NCI-H524 (cell line): ENCODE measurements around the gene BPIFB2.

ENCODE experiments used
- DNase-seq, 2 experiments: peaks; one replicate each; lab custom pipeline; 2025; lab: John Stamatoyannopoulos, UW

Gene BPIFB2

DNA sequence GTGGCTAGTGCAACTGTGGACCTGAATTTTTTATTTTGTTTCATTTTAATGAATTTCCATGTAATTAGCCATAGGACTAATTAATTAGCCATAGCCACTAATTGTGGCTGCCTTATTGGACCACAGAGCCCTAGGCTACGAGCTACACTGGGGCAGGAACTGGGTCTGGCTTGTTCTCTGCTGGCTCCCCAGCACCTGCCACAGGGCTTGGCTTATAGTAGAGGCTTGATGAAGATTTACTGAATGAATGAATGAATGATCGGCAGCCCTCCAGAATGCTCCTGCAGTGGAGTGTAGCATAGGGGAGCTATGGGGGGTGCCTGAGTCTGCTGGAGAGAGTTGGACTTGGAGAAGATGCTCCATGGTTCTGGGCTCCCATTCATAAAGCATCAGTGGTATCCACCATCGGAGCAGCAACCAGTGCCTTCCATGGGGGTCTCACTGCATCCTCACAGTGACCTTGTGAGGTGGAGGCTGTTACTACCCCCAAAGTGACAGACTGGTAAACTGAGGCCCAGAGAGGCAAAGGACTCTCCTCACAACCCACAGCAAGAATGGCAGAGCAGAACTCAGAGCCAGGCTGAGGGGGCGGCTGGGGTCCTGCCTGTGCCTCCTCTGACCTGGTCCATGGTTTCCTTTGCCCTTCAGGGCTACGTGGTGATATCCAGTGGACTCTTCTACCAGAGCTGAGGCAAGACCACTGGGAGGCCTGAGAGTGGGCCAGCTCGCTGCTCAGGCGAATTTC lies 15.4 kb downstream of the BPIFB2 start:
- DNase-seq, result no peak

DNA sequence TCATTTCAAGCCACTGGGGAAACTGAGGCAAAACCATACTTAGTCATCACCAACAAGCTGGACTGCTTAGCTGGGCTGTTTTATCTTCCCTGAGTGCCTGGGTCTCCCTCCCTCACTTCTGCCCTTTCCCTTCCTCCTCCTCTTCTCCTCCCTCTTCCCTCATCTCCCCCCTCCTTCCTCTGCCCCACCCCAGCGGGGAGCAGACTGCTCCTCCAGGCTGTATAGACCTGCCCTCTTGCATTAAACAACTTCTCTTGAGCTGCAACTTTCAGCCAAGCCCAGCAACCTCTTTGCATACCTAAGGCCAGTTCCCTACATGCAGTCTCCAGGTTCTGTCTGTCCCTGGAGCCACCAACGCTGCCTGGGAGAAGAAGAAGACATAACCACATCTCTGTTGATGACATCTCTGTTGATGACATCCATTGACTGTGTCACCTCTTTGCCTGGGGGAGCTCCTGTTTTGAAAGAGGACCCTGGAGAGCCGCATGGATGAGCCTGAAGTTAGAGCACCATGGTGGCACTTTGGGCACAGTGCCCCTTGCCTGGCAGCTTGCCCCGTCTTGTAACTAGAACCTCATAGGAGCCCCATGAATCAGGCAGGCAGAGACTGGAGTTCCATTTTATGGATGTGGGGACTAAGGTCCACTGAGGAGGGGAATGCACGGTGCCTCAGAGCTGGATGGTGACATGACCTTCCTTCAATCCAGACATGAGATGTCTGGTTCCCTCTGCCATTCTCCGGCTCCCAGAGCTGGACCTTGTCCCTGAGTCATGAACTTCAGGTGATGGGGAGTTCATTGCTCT lies 16.1 kb downstream of the BPIFB2 start:
- DNase-seq, result no peak

- no peak for DNase-seq
Observed at GRCh38 chr20:33024243-33024560, 16.7 kb downstream of the BPIFB2 start.

GRCh38 chr20:33024609-33025317 lies 17.3 kb downstream of the BPIFB2 start:
- DNase-seq, result no peak

GRCh38 chr20:33025318-33025876 lies 17.9 kb downstream of the BPIFB2 start:
- DNase-seq, result no peak

DNA sequence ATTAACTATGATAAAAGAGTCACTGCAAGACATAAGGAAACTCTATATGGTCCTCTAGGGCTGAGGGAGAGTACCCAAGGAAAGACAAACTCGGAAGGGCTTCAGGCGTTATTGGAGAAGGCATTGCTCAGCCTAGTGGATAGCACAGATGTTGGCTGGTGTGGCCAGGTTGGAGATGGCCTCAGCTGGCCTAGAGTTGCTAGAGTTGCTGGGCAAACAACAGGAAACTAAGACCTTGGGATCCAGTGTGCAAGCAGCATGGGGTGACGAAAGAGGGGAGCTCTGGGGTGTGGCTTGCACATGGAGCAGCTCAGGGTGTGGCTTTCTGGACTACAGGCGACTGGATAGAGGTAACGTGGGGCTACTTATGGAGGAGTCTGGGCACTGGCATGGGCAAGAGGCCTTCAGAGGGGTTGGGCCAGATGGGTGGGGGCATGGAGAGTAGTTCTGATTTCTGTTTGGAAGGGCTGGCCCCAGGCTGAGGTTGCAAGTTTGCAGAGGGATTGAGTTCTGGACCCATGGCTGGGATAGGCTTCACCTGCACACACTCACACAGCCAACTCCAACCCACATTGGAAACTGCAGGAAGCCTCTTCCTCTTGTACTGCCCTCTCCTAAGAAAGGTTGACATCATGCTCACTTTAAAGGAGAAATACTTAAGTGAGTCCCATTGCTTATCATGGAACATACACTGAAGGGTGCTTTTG lies 18.7 kb downstream of the BPIFB2 start:
- DNase-seq, result no peak

DNA sequence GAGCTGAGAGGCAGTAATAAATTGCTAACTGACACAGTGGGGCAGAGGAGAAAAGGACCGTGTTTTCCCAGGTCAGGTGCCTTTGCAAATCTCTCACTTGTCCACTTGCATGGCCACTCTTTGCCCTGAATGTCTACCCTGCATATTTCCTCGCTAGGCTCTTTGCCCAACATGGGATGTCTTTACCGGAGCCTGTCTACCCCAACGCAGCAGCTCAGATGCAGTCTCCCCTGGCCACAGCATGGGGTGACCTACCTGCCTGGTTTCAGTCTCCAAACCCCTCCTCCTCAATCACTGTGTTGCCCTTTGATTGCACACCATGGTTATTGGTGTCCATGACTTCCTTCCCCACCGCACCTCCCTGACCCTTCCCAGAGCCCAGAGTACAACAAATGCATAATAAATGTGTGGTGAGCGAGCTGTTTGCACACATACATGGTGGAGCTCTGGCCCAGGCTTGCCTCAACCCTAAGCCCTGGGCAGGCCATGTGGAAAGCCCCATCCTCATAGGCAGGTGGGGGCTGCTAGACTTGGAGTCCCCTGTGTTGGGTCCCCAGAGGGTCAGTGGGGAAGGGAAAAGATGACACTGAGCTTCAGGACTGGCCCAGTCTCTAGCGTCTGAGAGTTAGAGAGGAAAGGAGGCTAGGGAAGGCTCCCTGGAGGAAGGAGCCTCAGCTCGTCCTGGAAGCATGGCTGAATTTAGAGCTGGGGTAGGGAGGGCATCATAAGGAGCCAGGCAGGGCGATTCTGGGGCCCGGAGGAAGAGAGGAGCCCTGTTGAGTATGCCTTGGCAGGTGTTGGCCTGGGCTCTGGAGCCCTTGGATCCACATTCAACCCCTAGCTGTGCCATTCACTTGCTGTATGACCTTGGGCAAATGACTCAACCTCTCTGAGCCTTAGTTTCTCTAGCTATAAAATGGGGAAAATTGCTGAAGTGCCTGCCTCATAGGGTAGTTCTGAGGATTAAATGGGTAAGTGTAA lies 19.6 kb downstream of the BPIFB2 start:
- no peak for DNase-seq

DNA sequence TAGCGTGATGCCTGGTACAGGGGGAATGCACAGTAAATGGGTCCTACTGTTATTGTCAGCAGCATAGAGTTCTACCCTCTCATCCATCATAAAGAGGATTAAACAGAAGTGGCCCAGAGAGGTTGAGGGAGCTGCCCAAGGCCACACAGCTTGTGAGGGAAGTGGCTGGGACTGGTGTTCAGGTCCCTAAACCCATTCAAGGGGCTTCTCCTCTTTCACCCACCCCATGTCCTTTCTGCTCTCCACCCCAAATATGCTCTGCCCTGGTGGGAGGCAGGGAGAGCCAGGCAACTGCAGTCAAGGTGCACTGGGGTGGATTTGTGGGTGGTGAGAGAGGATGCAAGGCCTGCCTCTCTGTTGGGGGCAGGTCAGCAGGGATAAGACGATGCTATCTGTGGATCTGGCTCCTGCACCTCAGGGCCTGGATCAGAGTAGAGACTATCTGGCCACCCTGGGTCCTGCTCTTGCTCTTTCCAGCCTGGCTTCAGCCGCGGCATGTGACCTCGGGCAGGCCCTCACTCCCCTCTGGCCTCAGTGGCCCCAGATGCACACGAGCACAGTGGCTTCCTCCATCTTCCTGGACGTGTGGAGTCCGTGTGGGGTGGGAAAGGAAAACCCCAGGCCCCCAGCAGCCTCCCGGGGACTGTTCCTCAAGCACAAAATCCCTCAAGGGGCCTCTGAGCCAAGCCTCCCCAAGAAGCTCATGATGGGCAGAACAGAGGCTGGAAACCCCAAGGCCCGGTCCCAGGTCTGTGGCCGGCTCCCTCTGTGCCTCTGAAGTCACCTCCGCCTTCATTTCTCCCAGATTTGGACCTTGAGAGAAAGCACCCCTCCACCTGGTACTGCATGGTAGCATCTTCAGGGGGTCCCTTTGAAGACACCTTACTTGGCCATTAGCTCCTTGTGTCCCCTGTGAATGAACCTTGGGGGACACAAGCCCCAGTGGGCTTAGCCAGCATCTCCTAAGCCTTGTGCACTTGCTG lies 20.6 kb downstream of the BPIFB2 start:
- no peak for DNase-seq

DNA sequence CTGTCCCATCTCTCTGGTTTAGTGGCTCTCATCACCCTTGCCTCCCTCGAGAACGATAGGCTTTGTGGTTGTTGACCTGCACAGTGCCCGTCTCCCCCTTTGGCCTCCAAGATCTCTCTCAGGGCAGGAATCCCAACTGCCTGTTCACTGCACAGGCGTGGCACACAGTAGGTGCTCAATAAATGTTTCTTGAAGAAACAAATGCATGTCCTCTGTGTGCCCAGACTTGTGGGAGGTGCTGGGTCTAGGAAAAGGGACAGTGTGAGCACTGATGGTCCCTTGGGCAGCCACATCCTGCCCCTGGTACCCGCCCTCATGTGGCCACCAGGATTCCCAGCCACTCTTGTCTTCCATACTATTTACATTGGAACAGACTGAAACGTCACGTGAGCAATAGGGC lies 21.4 kb downstream of the BPIFB2 start:
- DNase-seq, result no peak

GRCh38 chr20:33030076-33030475 lies 22.6 kb downstream of the BPIFB2 start:
- no peak for DNase-seq

DNA sequence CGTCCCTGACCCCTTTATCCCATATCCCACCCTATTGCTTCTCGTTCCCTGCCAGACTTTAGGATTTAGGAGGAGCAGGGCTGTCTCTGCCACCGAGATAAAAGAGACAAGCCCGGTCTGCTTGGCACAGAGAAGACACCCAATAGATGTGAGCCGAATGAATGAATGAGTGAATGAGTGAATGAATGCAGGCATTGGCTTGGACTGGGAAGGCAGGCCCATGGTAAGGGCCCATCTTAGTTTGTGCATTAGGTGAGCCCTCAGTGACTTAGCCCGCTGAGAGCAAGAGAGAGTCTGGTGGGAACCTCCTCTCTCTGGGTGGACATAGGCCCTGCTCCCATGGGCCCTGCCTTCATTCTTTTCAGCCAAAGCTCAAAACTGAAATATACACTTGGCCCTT lies 23.1 kb downstream of the BPIFB2 start:
- DNase-seq, result no peak

DNA sequence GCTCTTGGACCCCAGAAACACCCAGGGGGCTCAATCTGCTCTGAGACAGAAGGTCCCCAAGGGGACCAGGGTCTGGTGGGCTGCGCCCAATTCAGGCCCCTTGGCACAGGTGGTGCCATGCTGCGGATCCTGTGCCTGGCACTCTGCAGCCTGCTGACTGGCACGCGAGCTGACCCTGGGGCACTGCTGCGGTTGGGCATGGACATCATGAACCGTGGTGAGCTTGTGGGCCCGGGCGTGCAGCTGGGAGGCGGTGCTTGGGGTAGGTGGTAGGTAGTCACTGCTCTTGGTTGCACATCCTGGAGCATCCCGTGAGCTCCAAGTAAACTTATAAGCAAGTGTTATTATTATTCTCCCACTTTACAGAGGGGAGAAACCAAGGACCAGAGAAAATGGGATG lies 24.0 kb downstream of the BPIFB2 start, which contains the start of gene BPIFB6:
Gene BPIFB6 (plus strand): TSS at position 118 of the 400 bp plus-strand sequence. CDS start 0 bp downstream, at position 118.
- no peak for DNase-seq

- DNase-seq, result no peak
Observed at GRCh38 chr20:33032555-33032954, 25.1 kb downstream of the BPIFB2 start.

- no peak for DNase-seq
Observed at GRCh38 chr20:33033381-33033780, 25.9 kb downstream of the BPIFB2 start.

DNA sequence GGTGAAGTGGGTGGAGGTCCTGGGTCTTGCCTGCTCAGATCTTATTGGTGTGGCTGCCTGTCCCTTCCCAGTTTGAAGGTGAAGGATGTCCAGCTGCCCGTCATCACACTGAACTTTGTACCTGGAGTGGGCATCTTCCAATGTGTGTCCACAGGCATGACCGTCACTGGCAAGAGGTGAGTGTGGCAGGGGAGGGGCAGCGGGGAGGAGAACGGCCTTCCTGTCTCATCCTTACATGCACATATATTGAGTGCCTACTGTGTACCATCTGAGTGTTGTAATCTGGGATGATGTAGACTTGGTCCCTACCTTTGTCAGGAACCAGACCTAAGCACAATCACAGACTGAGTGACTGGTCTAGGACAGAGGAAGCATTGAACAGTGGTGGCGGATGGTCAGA lies 26.6 kb downstream of the BPIFB2 start:
- DNase-seq, result no peak

DNA sequence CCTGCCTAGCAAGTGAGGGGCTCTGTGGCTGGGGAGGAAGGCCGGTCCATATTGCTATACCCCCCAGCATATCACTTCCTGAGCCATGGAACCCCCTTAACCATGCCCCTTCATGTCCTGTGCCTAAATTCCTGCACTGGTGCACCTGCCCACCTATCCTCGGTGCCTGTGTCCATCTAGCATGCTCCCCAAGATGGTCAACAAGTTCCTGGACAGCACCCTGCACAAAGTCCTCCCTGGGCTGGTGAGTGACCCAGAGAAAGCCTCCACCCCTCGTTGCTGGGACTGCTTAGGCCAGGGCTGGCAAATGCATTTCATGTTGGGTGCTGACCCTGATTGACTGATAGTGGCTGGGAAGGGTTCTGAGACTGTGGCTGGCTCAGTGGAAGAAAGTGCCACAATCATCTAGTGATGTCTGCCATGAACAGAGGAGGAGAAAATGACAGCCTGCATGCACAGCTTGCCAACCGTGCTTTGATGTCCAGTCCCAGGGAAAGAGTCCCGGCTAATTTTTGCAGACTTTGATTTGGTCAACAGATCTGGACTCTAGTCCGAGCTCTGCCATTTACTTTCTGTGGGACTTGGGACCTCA lies 27.5 kb downstream of the BPIFB2 start:
- DNase-seq, result no peak

DNA sequence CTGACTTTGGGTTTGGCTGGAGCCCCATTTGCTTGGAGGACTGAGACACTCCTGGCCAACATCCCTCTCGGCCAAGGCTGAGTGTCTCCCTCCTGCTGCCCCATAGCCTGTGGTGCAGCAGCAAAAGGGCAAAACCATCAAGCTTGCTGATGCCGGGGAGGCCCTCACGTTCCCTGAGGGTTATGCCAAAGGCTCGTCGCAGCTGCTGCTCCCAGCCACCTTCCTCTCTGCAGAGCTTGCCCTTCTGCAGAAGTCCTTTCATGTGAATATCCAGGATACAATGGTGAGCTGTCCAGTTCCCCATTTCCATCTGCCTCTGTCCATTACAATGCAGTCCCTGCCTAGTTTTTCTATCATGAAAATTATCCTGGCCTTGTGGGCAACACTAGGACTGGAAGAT lies 30.0 kb downstream of the BPIFB2 start:
- DNase-seq, result no peak

- DNase-seq, result no peak
Observed at GRCh38 chr20:33038243-33038642, 30.7 kb downstream of the BPIFB2 start.

DNA sequence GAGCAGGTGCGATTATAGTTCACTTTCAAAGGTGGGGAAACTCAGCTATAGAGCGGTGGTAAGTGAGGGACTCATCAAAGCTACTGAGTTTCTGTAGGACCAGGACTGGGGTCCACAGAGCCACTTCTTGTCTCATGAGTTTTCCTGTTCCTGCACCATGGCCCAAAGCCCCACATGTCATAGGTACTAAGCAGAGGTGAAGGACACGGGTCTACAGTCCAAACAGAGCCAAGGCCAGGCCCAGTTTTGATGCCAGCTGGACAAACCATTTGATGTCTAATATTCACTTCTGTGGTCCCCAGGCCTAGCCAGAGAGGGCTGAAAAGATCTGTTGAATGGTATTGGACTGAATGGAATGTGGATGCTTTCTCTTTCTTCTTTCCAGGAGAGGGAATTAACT lies 34.9 kb downstream of the BPIFB2 start:
- no peak for DNase-seq
